K562 (cell line): ENCODE results near the gene FAAP100. TPM values are rescaled to one million over a fixed set of nuclear protein-coding genes. Genes with fewer than 3 reads are reported as not detected.
A peak's percentile ranks its signal among the peaks of the same experiment; 100 is the strongest.

Experiments used
- CBFB ChIP-seq: sonication (generic); formaldehyde crosslinking; IDR thresholded peaks from 2 replicates; pipeline ENCODE4 v1.4.0; 2020; ENCODE audit warnings: mild to moderate bottlenecking, missing genetic modification reagents
- CC2D1A ChIP-seq: fragments of 450-650 bp; IDR thresholded peaks from 2 replicates; pipeline ENCODE4 v1.6.1; 2017; ENCODE audit warnings: mild to moderate bottlenecking
- CTCF ChIP-seq, 3 experiments: IDR thresholded peaks in 2 of 3; conservative IDR thresholded peaks in 1 of 3; 2 replicates each; pipeline ENCODE4 v1.5.1; 2011 to 2012; ENCODE audit warnings: low read length in 3 of 3, mild to moderate bottlenecking in 3 of 3, control low read depth in 2 of 3, improper control_type of control experiment in 1 of 3, inconsistent platforms in 1 of 3, low read depth in 1 of 3, mixed read lengths in 1 of 3, moderate library complexity in 1 of 3; ENCODE audit not compliant: insufficient read depth in 2 of 3
- ELF1 ChIP-seq: fragments of 200-800 bp; sonication (Bioruptor generic); IDR thresholded peaks from 2 replicates; pipeline ENCODE4 v1.6.1; 2016; ENCODE audit warnings: missing genetic modification characterization, missing compliant biosample characterization
- FOXK2 ChIP-seq, 2 experiments: fragments of 450-650 bp; IDR thresholded peaks in 1 of 2; conservative IDR thresholded peaks in 1 of 2; 2 replicates each; pipeline ENCODE4 v1.6.1; 2016; ENCODE audit warnings: low read depth in 2 of 2, mild to moderate bottlenecking in 1 of 2
- HDAC1 ChIP-seq, 2 experiments: fragments of 450-650 bp; IDR thresholded peaks; 2 replicates each; pipeline ENCODE4 v1.6.1; 2016 to 2017; ENCODE audit warnings: inconsistent platforms in 1 of 2, mild to moderate bottlenecking in 1 of 2, moderate library complexity in 1 of 2
- HNRNPLL ChIP-seq: fragments of 200-400 bp; formaldehyde crosslinking; IDR thresholded peaks from 2 replicates; pipeline ENCODE4 v1.6.1; 2017; ENCODE audit warnings: low read length, low read depth, mild to moderate bottlenecking; ENCODE audit not compliant: poor library complexity, severe bottlenecking
- MEF2A ChIP-seq: IDR thresholded peaks from 2 replicates; pipeline ENCODE4 v1.6.1; 2011; ENCODE audit warnings: low read depth, mild to moderate bottlenecking, low read length, moderate library complexity; ENCODE audit not compliant: control insufficient read depth
- MTA1 ChIP-seq: fragments of 450-650 bp; IDR thresholded peaks from 2 replicates; pipeline ENCODE4 v1.6.1; 2017; ENCODE audit warnings: borderline replicate concordance
- MYC ChIP-seq, 2 experiments: fragments of 250-450 bp in 1 of 2; sonication (Bioruptor Pico) in 1 of 2; IDR thresholded peaks; 2 replicates each; pipeline versions ENCODE4 v1.5.1 to v1.6.1; 2012 to 2021; ENCODE audit warnings: low read depth in 2 of 2, borderline replicate concordance in 1 of 2, improper control_type of control experiment in 1 of 2, low read length in 1 of 2, mild to moderate bottlenecking in 1 of 2, moderate library complexity in 1 of 2
- PRDM10 ChIP-seq: fragments of 450-650 bp; IDR thresholded peaks from 2 replicates; pipeline ENCODE4 v1.6.1; 2018; ENCODE audit not compliant: partially characterized antibody
- RAD21 ChIP-seq, 2 experiments: fragments of 250-450 bp in 1 of 2; fragments of 450-650 bp in 1 of 2; sonication (Bioruptor Pico) in 1 of 2; formaldehyde crosslinking in 1 of 2; IDR thresholded peaks in 1 of 2; conservative IDR thresholded peaks in 1 of 2; 2 replicates each; pipeline versions ENCODE4 v1.4.0 to v1.8.0; 2020 to 2022; ENCODE audit warnings: mild to moderate bottlenecking in 2 of 2, moderate library complexity in 1 of 2
- UBTF ChIP-seq, 2 experiments: IDR thresholded peaks; 2 replicates each; pipeline ENCODE4 v1.6.1; 2012; ENCODE audit warnings: improper control_type of control experiment in 2 of 2, low read depth in 2 of 2, low read length in 2 of 2, borderline replicate concordance in 1 of 2
- ZBTB33 ChIP-seq: sonication (generic); formaldehyde crosslinking; IDR thresholded peaks from 2 replicates; pipeline ENCODE4 v1.8.1; 2023; ENCODE audit warnings: mild to moderate bottlenecking, missing genetic modification reagents
- ZFPM2 ChIP-seq: fragments of 250-450 bp; sonication (Bioruptor Pico); IDR thresholded peaks from 2 replicates; pipeline ENCODE4 v1.5.1; 2022; ENCODE audit warnings: mild to moderate bottlenecking
- ZSCAN29 ChIP-seq: fragments of 450-650 bp; IDR thresholded peaks from 2 replicates; pipeline ENCODE4 v1.6.1; 2017
- polyA plus RNA-seq, 8 experiments: library from polyadenylated mRNA; depleted of rRNA in 4 of 8; stranded (reverse) in 5 of 8; unstranded in 3 of 8; fragments of >200 nt; fragmentation: Nextera tagmentation in 2 of 8; fragmentation: Illumina TruSeq in 1 of 8; extraction: Ambion mirVana in 2 of 8; extraction: Trizol in 1 of 8; gene quantifications; 2 replicates each; pipeline versions ENCODE4 v1.2.1 to v1.2.3, GENCODE V29; 2011 to 2014; ENCODE audit warnings: inconsistent platforms in 1 of 8, missing spikeins in 1 of 8
- total RNA-seq, 7 experiments: library from RNA; depleted of rRNA in 6 of 7; stranded (reverse); fragments of >200 nt in 6 of 7; fragmentation: Illumina TruSeq in 2 of 7; extraction: Trizol in 2 of 7; gene quantifications; 2 replicates each; pipeline versions ENCODE4 v1.2.1 to v1.2.3, GENCODE V29; 2011 to 2021; ENCODE audit warnings: low replicate concordance in 1 of 7

FAAP100 gene
- total and polyA plus RNA-seq, 9 of the 15 experiments (the other 6 are each of a cell fraction or from before 2014, with no cell fraction given), result 0.31 to 51.2 (median 12.6) TPM

GRCh38 chr17:81553018-81553615, 964 bp upstream of the FAAP100 start (continued):
- peak; percentile 53 for TF ChIP-seq MYC (IDR thresholded peaks at IDR 0.05; ENCODE audit: low read depth, low read length)
- TF ChIP-seq MYC (CRISPR knock-in tag; IDR thresholded peaks at IDR 0.05; ENCODE audit: borderline replicate concordance, low read depth), result no peak; the same call in 1 of the 2 replicates
- TF ChIP-seq CTCF (IDR thresholded peaks at IDR 0.05 in 2 of 3, conservative IDR thresholded peaks at IDR 0.05 in 1 of 3; ENCODE audit: insufficient read depth in 2 of 3, low read depth in 1 of 3, low read length in 3 of 3), result peak; percentile 20 to 47 (median 34); a peak in 3 of 6 replicates
- TF ChIP-seq ZSCAN29, result no peak
- TF ChIP-seq RAD21 (CRISPR knock-in tag; conservative IDR thresholded peaks at IDR 0.05 in 1 of 2, IDR thresholded peaks at IDR 0.05 in 1 of 2), result peak in 1 of 2 experiments; percentile 24; a peak in 1 of 4 replicates
- peak; percentile 24; the same call in 1 of the 2 replicates for TF ChIP-seq CC2D1A
- no peak for TF ChIP-seq ZFPM2 (CRISPR knock-in tag)
- TF ChIP-seq MEF2A, result no peak
- no peak for TF ChIP-seq MTA1
- peak in 1 of 2 experiments; percentile 37; a peak in 1 of 4 replicates for TF ChIP-seq HDAC1 (IDR thresholded peaks at IDR 0.05)
- no peak for TF ChIP-seq ZBTB33 (CRISPR knock-in tag)
- TF ChIP-seq CBFB (CRISPR knock-in tag), result peak; percentile 46; the same call in 1 of the 2 replicates
- peak; percentile 19 for TF ChIP-seq PRDM10
- peak; percentile 25; the same call in 1 of the 2 replicates for TF ChIP-seq ELF1 (tag)
- TF ChIP-seq UBTF (IDR thresholded peaks at IDR 0.05; ENCODE audit: borderline replicate concordance in 1 of 2, low read depth in 2 of 2, low read length in 2 of 2), result peak in 1 of 2 experiments; percentile 37; a peak in 1 of 4 replicates
- peak; percentile 15 for TF ChIP-seq HNRNPLL
- peak in 1 of 2 experiments; percentile 54; a peak in 1 of 4 replicates for TF ChIP-seq FOXK2 (conservative IDR thresholded peaks at IDR 0.05 in 1 of 2, IDR thresholded peaks at IDR 0.05 in 1 of 2; ENCODE audit: low read depth in 2 of 2)
